Peyer's patch (tissue), 4 donors: ENCODE data around the gene CNKSR3. TPM values are rescaled to one million over a fixed set of nuclear protein-coding genes. Genes with fewer than 3 reads are reported as not detected.

Experiments used
- DNase-seq, 3 donors: peaks; one replicate each; pipeline ENCODE4 v3.0.0-alpha.2; 2017 to 2019
- H3K27ac ChIP-seq, 4 donors: fragments of 200-600 bp; sonication (generic); one replicate each; pipeline ENCODE4 v1.5.1; 2016 to 2019
- H3K27me3 ChIP-seq, 2 donors: fragments of 200-600 bp; sonication (generic); one replicate each; pipeline ENCODE4 v1.5.1; 2019
- H3K36me3 ChIP-seq, 3 donors: fragments of 200-600 bp; sonication (generic); one replicate each; pipeline ENCODE4 v1.5.1; 2016 to 2019
- H3K4me1 ChIP-seq, 4 donors: fragments of 200-600 bp; sonication (generic); one replicate each; pipeline ENCODE4 v1.5.1; 2016 to 2019
- H3K4me3 ChIP-seq, 4 donors: fragments of 200-600 bp; sonication (generic); 1 replicate in 3 of 4; 2 replicates in 1 of 4; pipeline ENCODE4 v1.5.1; 2016 to 2019; ENCODE audit warnings: mild to moderate bottlenecking in 1 of 4
- H3K9me3 ChIP-seq, 4 donors: fragments of 200-600 bp; sonication (generic); one replicate each; pipeline ENCODE4 v1.5.1; 2016 to 2019; ENCODE audit warnings: mild to moderate bottlenecking in 1 of 4
- POLR2A ChIP-seq, 2 donors: fragments of 450-650 bp; IDR thresholded peaks; one replicate each; pipeline ENCODE4 v1.5.1; 2017; ENCODE audit warnings: antibody characterized with exemption in 2 of 2, mild to moderate bottlenecking in 2 of 2, moderate library complexity in 2 of 2
- total RNA-seq, 4 donors: library from RNA; depleted of rRNA; stranded (reverse); fragments of >200 nt; gene quantifications; one replicate each; pipeline ENCODE4 v1.1.0, GENCODE V29; 2016
- TF ChIP-seq, protein P1 (sequence below), 6 experiments: fragments of 450-650 bp in 4 of 6; fragments of 200-600 bp in 2 of 6; sonication (generic) in 1 of 6; IDR thresholded peaks; one replicate each; pipeline ENCODE4 v1.5.1; 2017 to 2019; ENCODE audit warnings: antibody characterized with exemption in 6 of 6, mild to moderate bottlenecking in 3 of 6, moderate library complexity in 1 of 6

CNKSR3 gene
- total RNA-seq, 4 donors from 2014 or later, result 29.6 to 34.5 (median 30.1) TPM

DNA sequence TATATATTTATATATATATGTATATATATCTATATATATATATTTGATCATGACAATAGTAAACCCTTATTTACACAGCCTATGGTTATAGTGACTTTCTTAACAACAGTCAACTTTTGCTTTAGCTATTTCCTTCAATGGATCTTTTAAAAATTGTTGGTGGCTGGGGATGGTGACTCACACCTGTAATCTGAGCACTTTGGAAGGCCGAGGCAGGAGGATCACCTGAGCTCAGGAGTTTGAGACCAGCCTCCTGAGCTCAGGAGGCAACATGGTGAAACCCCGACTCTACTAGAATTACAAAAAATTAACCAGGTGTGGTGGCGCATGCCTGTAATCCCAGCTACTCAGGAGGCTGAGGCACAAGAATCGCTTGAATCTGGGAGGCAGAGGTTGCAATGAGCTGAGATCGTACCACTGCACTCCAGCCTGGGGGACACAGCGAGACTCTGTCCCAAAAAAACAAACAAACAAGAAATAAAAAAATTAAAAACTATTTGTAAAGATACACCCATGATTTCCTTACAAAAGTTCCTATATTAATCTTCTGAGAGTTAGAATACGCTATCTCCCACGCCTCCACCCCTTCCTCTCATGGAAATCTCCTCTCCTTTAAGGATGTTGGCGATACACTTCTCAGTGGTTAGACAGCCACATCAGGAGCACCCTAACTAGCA lies 29.2 kb upstream of the CNKSR3 start:
- DNase-seq, result no peak

DNA sequence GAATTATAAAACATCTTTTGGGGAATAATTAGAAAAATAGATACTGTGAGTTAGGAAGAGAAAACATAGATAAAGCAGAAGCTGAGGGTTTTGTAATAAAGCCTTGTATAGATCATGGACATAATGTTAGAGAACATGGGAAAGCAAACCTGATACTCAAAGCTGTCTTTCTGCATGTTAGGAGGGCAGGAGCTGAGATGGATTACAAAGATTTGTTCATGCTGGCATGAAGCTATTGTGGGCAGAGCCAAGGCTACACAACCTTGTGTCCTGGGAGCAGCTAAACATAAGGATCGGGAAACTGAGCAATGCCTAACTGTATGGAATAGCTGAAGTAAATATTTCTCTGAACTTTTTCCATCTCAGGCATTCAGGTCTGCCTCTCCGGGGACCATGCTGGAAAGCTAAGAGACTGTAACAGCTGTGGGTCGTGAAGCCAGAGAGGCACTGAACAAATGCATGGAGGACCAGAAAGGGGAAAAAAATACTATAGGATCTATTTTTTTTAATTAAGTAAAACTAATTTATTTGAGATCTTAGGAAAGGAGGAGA lies 28.2 kb upstream of the CNKSR3 start:
- Histone ChIP-seq H3K27me3 (no peaks in the 10 kb centered on the region), H3K9me3 (no peaks in the 10 kb centered on the region), H3K4me3 (no peak overlapping the region), H3K4me1 (peaks cover 0 to 18% (median 0%) of the 10 kb centered on the region in 4 donors), H3K36me3 (no peaks in the 10 kb centered on the region), H3K27ac (no peak overlapping the region)
- TF ChIP-seq POLR2A (IDR thresholded peaks at IDR 0.05), result no peak
- TF ChIP-seq, protein P1, sequence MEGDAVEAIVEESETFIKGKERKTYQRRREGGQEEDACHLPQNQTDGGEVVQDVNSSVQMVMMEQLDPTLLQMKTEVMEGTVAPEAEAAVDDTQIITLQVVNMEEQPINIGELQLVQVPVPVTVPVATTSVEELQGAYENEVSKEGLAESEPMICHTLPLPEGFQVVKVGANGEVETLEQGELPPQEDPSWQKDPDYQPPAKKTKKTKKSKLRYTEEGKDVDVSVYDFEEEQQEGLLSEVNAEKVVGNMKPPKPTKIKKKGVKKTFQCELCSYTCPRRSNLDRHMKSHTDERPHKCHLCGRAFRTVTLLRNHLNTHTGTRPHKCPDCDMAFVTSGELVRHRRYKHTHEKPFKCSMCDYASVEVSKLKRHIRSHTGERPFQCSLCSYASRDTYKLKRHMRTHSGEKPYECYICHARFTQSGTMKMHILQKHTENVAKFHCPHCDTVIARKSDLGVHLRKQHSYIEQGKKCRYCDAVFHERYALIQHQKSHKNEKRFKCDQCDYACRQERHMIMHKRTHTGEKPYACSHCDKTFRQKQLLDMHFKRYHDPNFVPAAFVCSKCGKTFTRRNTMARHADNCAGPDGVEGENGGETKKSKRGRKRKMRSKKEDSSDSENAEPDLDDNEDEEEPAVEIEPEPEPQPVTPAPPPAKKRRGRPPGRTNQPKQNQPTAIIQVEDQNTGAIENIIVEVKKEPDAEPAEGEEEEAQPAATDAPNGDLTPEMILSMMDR (IDR thresholded peaks at IDR 0.05), result no peak
- no peak for DNase-seq

More for the DNA sequence above, 29.2 kb upstream of the CNKSR3 start:
- Histone ChIP-seq H3K36me3 (no peaks in the 10 kb centered on the region), H3K27me3 (no peaks in the 10 kb centered on the region), H3K4me3 (no peak overlapping the region), H3K4me1 (peaks cover 0 to 18% (median 0%) of the 10 kb centered on the region in 4 donors), H3K9me3 (no peaks in the 10 kb centered on the region), H3K27ac (no peak overlapping the region)
- TF ChIP-seq, protein P1 (IDR thresholded peaks at IDR 0.05), result no peak
- no peak for TF ChIP-seq POLR2A (IDR thresholded peaks at IDR 0.05)

DNA sequence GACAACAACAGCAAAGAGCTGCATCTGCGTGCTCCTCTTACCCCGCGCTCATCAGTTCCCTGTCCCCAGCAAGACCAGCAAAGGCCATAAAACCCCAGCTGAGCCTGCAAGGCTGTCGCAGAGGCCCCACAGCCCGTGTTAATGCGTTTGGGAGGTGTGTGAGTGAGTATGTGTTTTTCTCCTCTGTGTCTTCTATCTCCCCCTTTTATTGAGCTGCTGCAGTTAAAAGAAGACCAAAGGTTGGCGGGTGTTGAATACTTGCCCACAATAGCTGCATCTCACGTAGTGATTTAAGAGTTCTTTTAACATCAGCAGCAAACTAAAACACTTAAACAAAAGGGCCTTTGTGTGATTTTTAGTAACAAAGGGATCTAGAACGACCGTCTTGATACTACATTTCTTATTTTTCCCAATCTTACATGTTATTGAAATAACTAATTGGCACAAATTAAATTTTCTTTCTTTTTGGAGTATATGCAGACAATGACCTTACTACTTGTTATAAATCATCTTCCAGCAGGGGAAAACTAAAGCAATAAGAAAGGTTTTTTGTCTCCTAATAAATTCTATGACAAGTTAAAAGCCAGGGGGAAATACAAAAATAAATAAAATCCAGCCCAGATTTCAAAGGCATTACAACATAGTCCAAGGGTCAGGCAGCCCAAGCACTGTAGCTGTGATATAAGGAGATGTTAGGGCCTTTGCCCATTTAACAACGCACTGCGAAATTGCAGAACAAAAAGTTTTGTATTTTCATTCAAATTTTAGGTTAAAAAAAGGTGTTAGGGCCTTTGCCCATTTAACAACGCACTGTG lies 27.2 kb upstream of the CNKSR3 start:
- Histone ChIP-seq H3K4me3 (no peak overlapping the region), H3K4me1 (peaks cover 0 to 18% (median 0%) of the 10 kb centered on the region in 4 donors), H3K27ac (peak overlapping the region in 2 of 4 donors; percentile 15 to 47), H3K9me3 (no peaks in the 10 kb centered on the region), H3K27me3 (no peaks in the 10 kb centered on the region), H3K36me3 (no peaks in the 10 kb centered on the region)
- TF ChIP-seq POLR2A (IDR thresholded peaks at IDR 0.05), result no peak
- TF ChIP-seq, protein P1 (IDR thresholded peaks at IDR 0.05), result no peak
- peak in 1 of 3 donors; percentile 58 for DNase-seq

DNA sequence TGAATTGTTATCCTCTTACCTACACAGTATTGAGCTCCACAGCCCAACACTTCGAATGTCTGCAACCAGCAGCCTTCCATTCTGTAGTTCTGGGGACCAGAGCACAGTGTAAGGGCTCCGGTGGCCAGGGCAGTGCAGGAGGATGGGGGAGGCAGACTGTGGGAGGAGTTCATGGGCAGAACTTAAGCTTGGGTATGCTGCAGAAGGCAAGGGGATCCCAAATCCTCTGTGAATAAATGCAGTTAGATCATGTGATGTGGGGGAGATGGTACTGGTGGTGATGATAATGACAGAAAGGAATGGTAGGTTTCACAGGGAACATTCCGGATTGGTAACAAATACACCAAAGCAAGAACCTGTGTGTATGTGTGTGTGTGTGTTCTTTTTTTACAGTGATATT lies 26.5 kb upstream of the CNKSR3 start:
- peaks cover 0 to 18% (median 0%) of the 10 kb centered on the region in 4 donors for H3K4me1 ChIP-seq
- H3K27ac ChIP-seq, result peak overlapping the region in 1 of 4 donors; percentile 47
- DNase-seq, result no peak
- H3K36me3 ChIP-seq, result no peaks in the 10 kb centered on the region
- H3K4me3 ChIP-seq, result no peak overlapping the region
- TF ChIP-seq, protein P1 (IDR thresholded peaks at IDR 0.05), result no peak
- TF ChIP-seq POLR2A (IDR thresholded peaks at IDR 0.05), result no peak
- no peaks in the 10 kb centered on the region for H3K27me3 ChIP-seq
- H3K9me3 ChIP-seq, result no peaks in the 10 kb centered on the region

DNA sequence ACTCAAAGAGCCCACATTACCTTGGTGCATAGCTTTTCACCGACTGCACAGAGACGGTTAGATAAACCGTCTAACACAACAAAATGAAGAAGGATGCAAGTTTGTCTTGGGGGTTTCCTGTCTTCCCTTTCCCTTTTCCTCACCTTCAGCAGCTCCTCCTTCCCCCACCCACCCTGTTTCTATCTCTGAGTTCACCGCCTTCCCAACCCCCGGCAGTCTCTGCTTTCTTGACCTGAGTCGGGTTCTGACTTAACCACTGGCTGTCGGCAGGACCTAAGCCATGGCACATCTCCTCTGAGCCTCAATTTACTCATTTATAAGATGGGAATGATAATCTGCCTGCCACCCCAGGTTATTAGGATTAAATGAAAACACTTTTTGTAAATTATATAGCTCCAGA lies 25.8 kb upstream of the CNKSR3 start:
- Histone ChIP-seq H3K27ac (no peak overlapping the region), H3K27me3 (no peaks in the 10 kb centered on the region)

More for the DNA sequence above, 25.8 kb upstream of the CNKSR3 start:
- H3K4me3 ChIP-seq, result no peak overlapping the region
- H3K4me1 ChIP-seq, result peaks cover 0 to 18% (median 0%) of the 10 kb centered on the region in 4 donors
- H3K9me3 ChIP-seq, result no peaks in the 10 kb centered on the region
- DNase-seq, result no peak
- TF ChIP-seq, protein P1 (IDR thresholded peaks at IDR 0.05), result no peak
- no peak for TF ChIP-seq POLR2A (IDR thresholded peaks at IDR 0.05)
- H3K36me3 ChIP-seq, result no peaks in the 10 kb centered on the region
